ENCODE data around the gene HIRA.
A peak's percentile ranks its signal among the peaks of the same experiment; 100 is the strongest.

The HIRA gene

GRCh38 chr22:19479355-19480172, 48.0 kb upstream of the HIRA start, which contains the start of gene CDC45:
Gene CDC45 (plus strand): TSS chr22:19479920. CDS start chr22:19479969, 49 bp downstream.
- Histone ChIP-seq H3K36me3 (ENCODE audit: low read length) (no peaks in the 10 kb centered on the region), H3K79me2 (ENCODE audit: insufficient read depth, low read length) (peaks cover 41% of the 10 kb centered on the region), H3K9ac (ENCODE audit: low read length) (peak within 1 kb of the TSS; percentile 85), H2AFZ (ENCODE audit: low read depth, low read length, severe bottlenecking) (peak within 1 kb of the TSS; percentile 68), H4K20me1 (ENCODE audit: low read depth, low read length) (no peaks in the 10 kb centered on the region), H3K27ac (ENCODE audit: low read depth, low read length) (peak within 1 kb of the TSS; percentile 89), H3K27me3 (ENCODE audit: low read length) (no peaks in the 10 kb centered on the region), H3F3A (ENCODE audit: insufficient read depth) (no peaks in the 10 kb centered on the region), H3K4me3 (ENCODE audit: insufficient read depth, low read length, poor library complexity, severe bottlenecking) (peak within 1 kb of the TSS; percentile 84), H3K9me2 (replicated peaks; ENCODE audit: insufficient read depth, low read length) (no peaks in the 10 kb centered on the region), H3K9me3 (ENCODE audit: insufficient read depth, low read length) (no peaks in the 10 kb centered on the region), H3K4me2 (ENCODE audit: low read depth, low read length, poor library complexity, severe bottlenecking) (peak within 1 kb of the TSS; percentile 98)
- TF ChIP-seq, protein P1, sequence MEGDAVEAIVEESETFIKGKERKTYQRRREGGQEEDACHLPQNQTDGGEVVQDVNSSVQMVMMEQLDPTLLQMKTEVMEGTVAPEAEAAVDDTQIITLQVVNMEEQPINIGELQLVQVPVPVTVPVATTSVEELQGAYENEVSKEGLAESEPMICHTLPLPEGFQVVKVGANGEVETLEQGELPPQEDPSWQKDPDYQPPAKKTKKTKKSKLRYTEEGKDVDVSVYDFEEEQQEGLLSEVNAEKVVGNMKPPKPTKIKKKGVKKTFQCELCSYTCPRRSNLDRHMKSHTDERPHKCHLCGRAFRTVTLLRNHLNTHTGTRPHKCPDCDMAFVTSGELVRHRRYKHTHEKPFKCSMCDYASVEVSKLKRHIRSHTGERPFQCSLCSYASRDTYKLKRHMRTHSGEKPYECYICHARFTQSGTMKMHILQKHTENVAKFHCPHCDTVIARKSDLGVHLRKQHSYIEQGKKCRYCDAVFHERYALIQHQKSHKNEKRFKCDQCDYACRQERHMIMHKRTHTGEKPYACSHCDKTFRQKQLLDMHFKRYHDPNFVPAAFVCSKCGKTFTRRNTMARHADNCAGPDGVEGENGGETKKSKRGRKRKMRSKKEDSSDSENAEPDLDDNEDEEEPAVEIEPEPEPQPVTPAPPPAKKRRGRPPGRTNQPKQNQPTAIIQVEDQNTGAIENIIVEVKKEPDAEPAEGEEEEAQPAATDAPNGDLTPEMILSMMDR (IDR thresholded peaks at IDR 0.05; ENCODE audit: insufficient read depth, low read length, poor library complexity, severe bottlenecking) = no peak

DNA sequence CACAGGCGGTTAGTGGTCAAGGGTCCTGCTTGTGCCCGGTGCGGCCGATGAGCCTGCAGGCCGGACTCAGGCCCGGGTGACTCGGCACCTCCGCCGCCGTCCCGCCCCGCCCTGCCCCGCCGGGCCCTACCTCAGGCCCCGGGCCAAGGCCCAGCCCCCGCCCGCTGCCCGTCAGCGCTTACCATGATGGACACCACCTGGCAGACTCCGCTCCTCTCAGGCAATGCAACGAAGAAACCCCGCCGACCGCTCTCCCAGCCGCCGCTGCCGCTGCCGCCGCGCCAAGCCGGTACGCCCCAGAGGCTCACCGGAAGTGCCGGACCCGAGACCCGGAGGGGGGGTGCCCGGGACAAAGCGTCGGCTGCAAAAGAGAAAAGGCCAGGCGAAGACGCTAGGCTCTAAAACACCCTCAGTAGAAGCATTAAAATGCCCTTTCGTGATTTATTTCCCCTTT, 47.4 kb upstream of the HIRA start, which contains the start of gene UFD1:
UFD1 (minus strand) TSS at position 293 of the 454 bp plus-strand sequence; CDS start at position 185, 108 bp downstream.
- Histone ChIP-seq H3K27me3 (ENCODE audit: low read length) (no peaks in the 10 kb centered on the region), H3K9ac (ENCODE audit: low read length) (peak within 1 kb of the TSS; percentile 85), H3K9me2 (replicated peaks; ENCODE audit: insufficient read depth, low read length) (no peaks in the 10 kb centered on the region), H3K79me2 (ENCODE audit: insufficient read depth, low read length) (peaks cover 41% of the 10 kb centered on the region), H3K27ac (ENCODE audit: low read depth, low read length) (peak within 1 kb of the TSS; percentile 89), H3K9me3 (ENCODE audit: insufficient read depth, low read length) (no peaks in the 10 kb centered on the region), H3K4me3 (ENCODE audit: insufficient read depth, low read length, poor library complexity, severe bottlenecking) (peak within 1 kb of the TSS; percentile 84), H3F3A (ENCODE audit: insufficient read depth) (no peaks in the 10 kb centered on the region), H4K20me1 (ENCODE audit: low read depth, low read length) (no peaks in the 10 kb centered on the region), H3K4me2 (ENCODE audit: low read depth, low read length, poor library complexity, severe bottlenecking) (peak within 1 kb of the TSS; percentile 98), H3K36me3 (ENCODE audit: low read length) (no peaks in the 10 kb centered on the region), H2AFZ (ENCODE audit: low read depth, low read length, severe bottlenecking) (peak within 1 kb of the TSS; percentile 68)
- no peak for TF ChIP-seq EZH2phosphoT487 (conservative IDR thresholded peaks at IDR 0.05; ENCODE audit: low read length)
- TF ChIP-seq, protein P1 (IDR thresholded peaks at IDR 0.05; ENCODE audit: insufficient read depth, low read length, poor library complexity, severe bottlenecking) = no peak

DNA sequence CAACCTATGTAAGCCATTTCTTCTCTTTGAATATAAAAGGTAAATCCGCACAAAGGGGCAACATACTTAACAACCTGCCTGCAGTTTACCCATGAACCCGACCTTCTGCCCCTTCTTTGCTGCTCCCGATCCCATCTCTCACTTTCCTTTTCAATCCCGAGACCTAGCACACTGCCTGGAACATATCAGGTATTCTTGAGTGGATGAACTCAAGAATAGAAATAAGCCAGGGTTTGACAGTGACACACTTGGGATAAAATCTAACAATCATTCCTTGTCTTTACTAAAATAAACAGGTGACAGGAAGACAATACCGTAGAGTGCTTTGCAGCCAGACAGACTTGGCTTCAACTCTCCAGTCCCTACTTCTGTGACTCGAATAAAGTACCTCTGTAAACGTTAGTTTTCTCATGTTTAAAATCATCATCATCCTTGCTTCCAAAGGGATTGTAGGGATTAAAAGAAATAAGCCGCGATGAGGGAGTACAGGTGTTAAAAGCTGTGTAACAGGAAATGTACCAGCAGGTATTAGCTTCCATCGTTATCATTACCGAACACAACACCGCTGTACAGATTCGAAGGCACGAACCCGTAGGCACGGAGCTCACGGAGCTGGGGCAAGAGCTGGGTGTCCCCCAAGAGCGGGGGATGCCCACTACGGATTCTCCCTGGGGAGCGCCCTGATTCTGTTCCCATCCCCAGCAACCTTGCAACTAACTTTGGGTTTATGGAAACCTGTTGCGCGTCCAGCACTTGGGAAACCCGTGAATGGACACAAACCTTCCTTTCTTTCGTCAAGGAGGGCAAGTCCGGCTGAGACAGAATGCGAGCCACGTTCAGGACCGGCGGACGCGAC, 46.7 kb upstream of the HIRA start:
- TF ChIP-seq, protein P1 (IDR thresholded peaks at IDR 0.05; ENCODE audit: insufficient read depth, low read length, poor library complexity, severe bottlenecking) = no peak
- TF ChIP-seq EZH2phosphoT487 (conservative IDR thresholded peaks at IDR 0.05; ENCODE audit: low read length) = no peak
- peak overlapping the region; percentile 85 for H3K9ac ChIP-seq (ENCODE audit: low read length)
- H3F3A ChIP-seq (ENCODE audit: insufficient read depth) = no peaks in the 10 kb centered on the region
- peaks cover 41% of the 10 kb centered on the region for H3K79me2 ChIP-seq (ENCODE audit: insufficient read depth, low read length)
- H3K27ac ChIP-seq (ENCODE audit: low read depth, low read length) = peak overlapping the region; percentile 89; the same call in 1 of the 2 replicates
- H2AFZ ChIP-seq (ENCODE audit: low read depth, low read length, severe bottlenecking) = no peak overlapping the region
- no peaks in the 10 kb centered on the region for H3K9me2 ChIP-seq (replicated peaks; ENCODE audit: insufficient read depth, low read length)
- H4K20me1 ChIP-seq (ENCODE audit: low read depth, low read length) = no peaks in the 10 kb centered on the region
- H3K9me3 ChIP-seq (ENCODE audit: insufficient read depth, low read length) = no peaks in the 10 kb centered on the region
- H3K36me3 ChIP-seq (ENCODE audit: low read length) = no peaks in the 10 kb centered on the region
- H3K27me3 ChIP-seq (ENCODE audit: low read length) = no peaks in the 10 kb centered on the region
- H3K4me3 ChIP-seq (ENCODE audit: insufficient read depth, low read length, poor library complexity, severe bottlenecking) = peak overlapping the region; percentile 84
- H3K4me2 ChIP-seq (ENCODE audit: low read depth, low read length, poor library complexity, severe bottlenecking) = peak overlapping the region; percentile 98
